Body of pancreas (tissue), 4 donors: ENCODE measurements around the gene MAP10. TPM values are rescaled to one million over a fixed set of nuclear protein-coding genes. Genes with fewer than 3 reads are reported as not detected.

Source experiments
- ATAC-seq: fragments of 150-250 bp; one replicate; pipeline ENCODE4 v1.9.1; 2016
- DNase-seq, 4 donors: peaks; one replicate each; pipeline ENCODE4 v3.0.0-alpha.2; 2019
- H3K27ac ChIP-seq, 4 donors: fragments of 200-600 bp; sonication (generic); 1 replicate in 3 of 4; 2 replicates in 1 of 4; pipeline versions ENCODE4 v1.5.1 to v1.6.1; 2016 to 2019; ENCODE audit warnings: mild to moderate bottlenecking in 1 of 4, mixed read lengths in 1 of 4, moderate library complexity in 1 of 4
- H3K27me3 ChIP-seq, 2 donors: fragments of 200-600 bp; sonication (generic); one replicate each; pipeline ENCODE4 v1.6.0; 2016; ENCODE audit warnings: mild to moderate bottlenecking in 1 of 2
- H3K36me3 ChIP-seq, 2 donors: fragments of 200-600 bp; sonication (generic); replicated peaks in 1 of 2; 2 replicates each; pipeline ENCODE4 v1.5.1; 2016; ENCODE audit warnings: low read depth in 2 of 2; ENCODE audit not compliant: insufficient read depth in 1 of 2
- H3K4me1 ChIP-seq: fragments of 200-600 bp; sonication (generic); one replicate; pipeline ENCODE4 v1.6.0; 2016
- H3K4me3 ChIP-seq, 2 donors: fragments of 200-600 bp; sonication (generic); 1 replicate in 1 of 2; 2 replicates in 1 of 2; pipeline ENCODE4 v1.5.1; 2016 to 2019
- H3K9me3 ChIP-seq, 3 donors: fragments of 200-600 bp; sonication (generic); 1 replicate in 2 of 3; 2 replicates in 1 of 3; pipeline ENCODE4 v1.5.1; 2016
- POLR2A ChIP-seq, 3 donors: fragments of 450-650 bp; IDR thresholded peaks; one replicate each; pipeline ENCODE4 v1.6.1; 2016; ENCODE audit warnings: antibody characterized with exemption in 3 of 3, mild to moderate bottlenecking in 2 of 3
- WGBS, 2 donors: methylation state at CpG; one replicate each; pipeline ENCODE4 v1.1.5; 2017; 5-methylcytosine and 5-hydroxymethylcytosine counted together
- intact Hi-C: fragments of 100-400 bp; cut with DNase I; formaldehyde crosslinking; loops from one replicate; pipeline ENCODE4 v1.15.1; 2023
- total RNA-seq, 2 donors: library from RNA; depleted of rRNA; stranded (reverse); fragments of >200 nt; gene quantifications; one replicate each; pipeline ENCODE4 v1.1.0, GENCODE V29; 2016
- TF ChIP-seq, protein P1 (sequence below), 7 experiments: fragments of 450-650 bp in 4 of 7; fragments of 200-600 bp in 3 of 7; sonication (generic) in 3 of 7; IDR thresholded peaks; one replicate each; pipeline ENCODE4 v1.5.1; 2016 to 2019; ENCODE audit warnings: antibody characterized with exemption in 7 of 7

Gene MAP10
- total RNA-seq, 2 donors from 2014 or later, result 2.3 to 4.2 TPM

DNA sequence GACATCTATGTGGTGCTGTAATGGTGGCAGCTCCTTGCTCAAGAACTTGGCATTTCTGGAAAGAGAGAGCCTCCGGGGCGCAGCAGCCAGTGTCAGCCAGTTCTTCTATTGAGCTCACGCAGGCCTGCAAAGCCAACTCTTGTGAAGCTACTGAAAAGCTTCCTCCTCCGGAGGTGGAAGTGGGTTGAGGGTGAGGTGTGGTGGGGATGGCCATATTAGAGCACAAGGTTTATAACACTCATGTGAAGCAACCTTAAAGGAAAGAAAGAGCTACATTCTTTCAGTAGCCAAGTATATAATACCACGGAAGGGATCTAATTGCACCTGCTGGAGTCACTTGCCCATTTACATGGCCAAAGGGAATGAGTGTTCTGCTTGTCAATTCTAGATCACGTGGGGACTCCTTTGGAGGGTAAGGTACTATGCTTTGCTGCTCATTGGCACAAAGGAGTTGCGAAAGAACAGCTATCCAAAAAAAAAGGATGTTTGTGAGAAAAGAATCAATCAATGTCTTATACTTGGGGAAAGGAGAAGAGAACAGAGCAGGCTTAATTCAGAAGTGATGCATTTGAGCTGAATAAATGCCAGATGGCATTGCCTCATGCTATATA, 18.3 kb upstream of the MAP10 start:
- no peaks in the 10 kb centered on the region for H3K4me1 ChIP-seq
- intact Hi-C loops, result no loop called here
- H3K27me3 ChIP-seq, result no peaks in the 10 kb centered on the region
- no peaks in the 10 kb centered on the region for H3K36me3 ChIP-seq
- no peaks in the 10 kb centered on the region for H3K9me3 ChIP-seq
- DNase-seq (no peak), ATAC-seq (no peak)
- no peak overlapping the region for H3K27ac ChIP-seq
- 76 to 85% methylated on average over 5 to 7 of the region's 7 CpGs for WGBS, 2 donors
- no peak overlapping the region for H3K4me3 ChIP-seq
- TF ChIP-seq, protein P1, sequence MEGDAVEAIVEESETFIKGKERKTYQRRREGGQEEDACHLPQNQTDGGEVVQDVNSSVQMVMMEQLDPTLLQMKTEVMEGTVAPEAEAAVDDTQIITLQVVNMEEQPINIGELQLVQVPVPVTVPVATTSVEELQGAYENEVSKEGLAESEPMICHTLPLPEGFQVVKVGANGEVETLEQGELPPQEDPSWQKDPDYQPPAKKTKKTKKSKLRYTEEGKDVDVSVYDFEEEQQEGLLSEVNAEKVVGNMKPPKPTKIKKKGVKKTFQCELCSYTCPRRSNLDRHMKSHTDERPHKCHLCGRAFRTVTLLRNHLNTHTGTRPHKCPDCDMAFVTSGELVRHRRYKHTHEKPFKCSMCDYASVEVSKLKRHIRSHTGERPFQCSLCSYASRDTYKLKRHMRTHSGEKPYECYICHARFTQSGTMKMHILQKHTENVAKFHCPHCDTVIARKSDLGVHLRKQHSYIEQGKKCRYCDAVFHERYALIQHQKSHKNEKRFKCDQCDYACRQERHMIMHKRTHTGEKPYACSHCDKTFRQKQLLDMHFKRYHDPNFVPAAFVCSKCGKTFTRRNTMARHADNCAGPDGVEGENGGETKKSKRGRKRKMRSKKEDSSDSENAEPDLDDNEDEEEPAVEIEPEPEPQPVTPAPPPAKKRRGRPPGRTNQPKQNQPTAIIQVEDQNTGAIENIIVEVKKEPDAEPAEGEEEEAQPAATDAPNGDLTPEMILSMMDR (IDR thresholded peaks at IDR 0.05), result no peak
- TF ChIP-seq POLR2A (IDR thresholded peaks at IDR 0.05), result no peak

DNA sequence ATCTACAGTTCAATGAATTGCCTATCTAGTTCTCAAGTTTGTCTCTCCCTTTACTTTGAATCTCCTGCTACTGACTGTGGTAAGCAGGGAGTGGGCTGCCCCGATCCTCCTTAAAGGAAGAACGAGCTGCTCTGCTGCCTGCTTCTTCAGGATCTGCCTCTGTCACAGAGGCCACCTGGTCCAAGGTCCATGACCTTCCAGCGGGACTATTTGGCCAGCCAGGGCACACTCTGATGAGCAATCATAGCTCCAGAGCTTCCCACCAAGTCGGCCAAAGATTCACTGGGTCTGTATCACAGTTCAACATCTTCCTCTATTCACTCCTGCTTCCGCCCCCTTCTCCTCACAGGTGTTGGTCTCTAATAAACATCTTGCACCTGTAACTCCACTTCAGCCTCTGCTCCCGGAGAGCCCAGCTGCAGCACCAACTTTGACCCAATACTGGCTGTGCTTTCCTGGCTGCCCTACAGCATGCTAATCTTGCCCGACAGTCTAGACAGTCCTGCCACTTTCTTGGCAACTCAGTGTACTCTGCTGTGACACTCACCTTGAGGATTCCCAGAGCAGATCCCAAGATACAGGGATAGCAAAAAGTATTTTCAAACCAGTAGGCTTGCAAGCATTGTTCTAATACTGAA, 16.9 kb upstream of the MAP10 start:
- ATAC-seq, result no peak
- Histone ChIP-seq H3K4me1 (no peaks in the 10 kb centered on the region), H3K4me3 (no peak overlapping the region), H3K9me3 (no peaks in the 10 kb centered on the region), H3K36me3 (no peaks in the 10 kb centered on the region), H3K27me3 (no peaks in the 10 kb centered on the region), H3K27ac (no peak overlapping the region)
- WGBS, 2 donors, result 51 to 55% methylated on average over 7 of the region's 7 CpGs
- DNase-seq, result no peak
- intact Hi-C loops, result no loop called here
- TF ChIP-seq POLR2A (IDR thresholded peaks at IDR 0.05), result no peak

DNA sequence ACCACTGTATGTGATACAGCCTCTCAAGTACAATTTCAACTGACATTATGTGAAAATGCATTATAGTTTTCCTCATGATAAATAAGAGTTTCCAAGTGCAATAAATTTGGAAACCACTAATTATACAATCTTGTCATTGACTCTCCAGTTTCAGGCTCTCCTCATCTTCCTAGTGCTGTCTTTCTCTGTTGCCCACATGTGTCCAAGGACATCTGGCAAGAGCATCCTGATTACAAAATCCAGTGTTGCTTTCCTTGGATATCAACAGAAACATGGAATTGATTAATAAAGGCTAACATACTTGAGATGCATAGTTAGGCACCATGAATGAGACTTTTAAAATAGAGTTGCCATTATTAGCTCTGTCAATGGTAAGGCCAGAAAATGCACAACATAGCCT, 15.6 kb upstream of the MAP10 start:
- ATAC-seq (no peak), DNase-seq (no peak)
- Histone ChIP-seq H3K9me3 (no peaks in the 10 kb centered on the region), H3K4me1 (no peaks in the 10 kb centered on the region), H3K27ac (no peak overlapping the region), H3K27me3 (no peaks in the 10 kb centered on the region), H3K4me3 (no peak overlapping the region), H3K36me3 (no peaks in the 10 kb centered on the region)
- intact Hi-C loops, result no loop called here
- TF ChIP-seq, protein P1 (IDR thresholded peaks at IDR 0.05), result no peak
- no peak for TF ChIP-seq POLR2A (IDR thresholded peaks at IDR 0.05)

DNA sequence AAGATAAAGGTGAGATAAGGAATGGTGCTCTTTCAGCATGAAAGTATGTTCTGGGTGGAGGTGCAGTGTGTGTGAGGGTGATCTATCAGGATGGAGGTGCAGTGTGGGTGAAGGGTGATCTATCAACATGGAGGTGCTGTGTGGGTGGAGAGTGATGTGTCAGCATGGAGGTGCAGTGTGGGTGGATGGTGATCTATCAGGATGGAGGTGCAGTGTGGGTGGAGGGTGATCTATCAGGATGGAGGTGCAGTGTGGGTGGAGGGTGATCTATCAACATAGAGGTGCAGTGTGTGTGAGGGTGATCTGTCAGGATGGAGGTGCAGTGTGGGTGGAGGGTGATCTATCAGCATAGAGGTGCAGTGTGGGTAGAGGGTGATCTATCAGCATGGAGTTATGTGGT, 12.3 kb upstream of the MAP10 start:
- intact Hi-C loops, result no loop called here

DNA sequence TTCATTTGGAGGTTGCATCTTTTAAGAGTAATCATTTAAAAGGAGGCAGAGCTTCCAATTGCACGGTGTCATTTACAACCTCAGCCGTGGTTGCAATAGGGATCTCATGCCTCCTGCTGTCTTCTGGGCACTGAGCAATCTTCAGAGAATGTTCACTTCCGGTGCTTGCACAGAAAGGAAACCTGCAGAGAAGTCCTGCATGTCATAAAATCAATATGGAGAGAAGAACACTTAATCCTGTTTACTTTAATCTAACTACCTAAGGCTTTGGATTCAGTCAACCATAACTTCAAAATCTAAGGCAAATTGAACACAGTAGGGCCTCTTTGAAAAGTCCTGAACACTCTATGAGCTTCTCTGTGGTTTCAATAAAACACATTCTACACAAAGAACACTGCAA, 11.3 kb upstream of the MAP10 start:
- no peak for ATAC-seq
- Histone ChIP-seq H3K36me3 (no peaks in the 10 kb centered on the region), H3K4me1 (no peaks in the 10 kb centered on the region), H3K4me3 (no peak overlapping the region), H3K27ac (no peak overlapping the region), H3K27me3 (no peaks in the 10 kb centered on the region), H3K9me3 (no peaks in the 10 kb centered on the region)
- WGBS, 2 donors, result 19 to 27% methylated on average over 3 of the region's 3 CpGs
- DNase-seq, result peak in 3 of 4 donors; percentile 7 to 29 (median 13)
- no peak for TF ChIP-seq POLR2A (IDR thresholded peaks at IDR 0.05)
- TF ChIP-seq, protein P1 (IDR thresholded peaks at IDR 0.05), result peak in 2 of 7 experiments; percentile 9 to 39
- intact Hi-C loops, result no loop called here

More for the DNA sequence above, 12.3 kb upstream of the MAP10 start:
- no peaks in the 10 kb centered on the region for H3K27me3 ChIP-seq
- TF ChIP-seq, protein P1 (IDR thresholded peaks at IDR 0.05), result no peak
- no peak for TF ChIP-seq POLR2A (IDR thresholded peaks at IDR 0.05)
- no peaks in the 10 kb centered on the region for H3K4me1 ChIP-seq
- ATAC-seq, result no peak
- DNase-seq, result no peak
- H3K27ac ChIP-seq, result no peak overlapping the region
- no peaks in the 10 kb centered on the region for H3K9me3 ChIP-seq
- H3K36me3 ChIP-seq, result no peaks in the 10 kb centered on the region
- H3K4me3 ChIP-seq, result no peak overlapping the region
